Ammon's horn (tissue), 1 donor: ENCODE results near the gene SNRPB.

ENCODE experiments used
- DNase-seq: peaks from one replicate; pipeline ENCODE4 v3.0.0-alpha.2; 2016; ENCODE audit warnings: low spot score

SNRPB gene

GRCh38 chr20:2420510-2420909 lies 50.1 kb downstream of the SNRPB start:
- no peak for DNase-seq

- no peak for DNase-seq
These were observed 52.2 kb downstream of the SNRPB start for GRCh38 chr20:2418388-2418787.

GRCh38 chr20:2417213-2417541 lies 53.4 kb downstream of the SNRPB start:
- DNase-seq: no peak

GRCh38 chr20:2416541-2417212 lies 53.9 kb downstream of the SNRPB start:
- no peak for DNase-seq
